ENCODE data around the gene ANKRD35. TPM values are rescaled to one million over a fixed set of nuclear protein-coding genes. Genes with fewer than 3 reads are reported as not detected.
A peak's percentile ranks its signal among the peaks of the same experiment; 100 is the strongest.

Gene ANKRD35
- total and polyA plus RNA-seq, 9 of the 15 experiments (the other 6 are each of a cell fraction or from before 2014, with no cell fraction given): 0.07 to 0.14 (median 0.07) TPM; not detected in 5

- TF ChIP-seq CREB5 (CRISPR knock-in tag; IDR thresholded peaks at IDR 0.05): 0 out of 2 replicates have a peak, but pooled peaks have one; percentile 17
- TF ChIP-seq ETS1 (conservative IDR thresholded peaks at IDR 0.05; ENCODE audit: control insufficient read depth, low read depth, low read length): no peak; the same call in 1 of the 2 replicates
- no peak for TF ChIP-seq ZNF277 (CRISPR knock-in tag; IDR thresholded peaks at IDR 0.05; ENCODE audit: borderline replicate concordance)
- no peak for TF ChIP-seq ID3 (CRISPR knock-in tag; IDR thresholded peaks at IDR 0.05)
- 0 out of 2 replicates have a peak, but pooled peaks have one; percentile 74 for TF ChIP-seq ID3 (tag; IDR thresholded peaks at IDR 0.05)
- TF ChIP-seq TAF9B (IDR thresholded peaks at IDR 0.05; ENCODE audit: partially characterized antibody): peak; percentile 52
- no peak for TF ChIP-seq WHSC1 (IDR thresholded peaks at IDR 0.05; ENCODE audit: low read length)
- TF ChIP-seq CBX3 (IDR thresholded peaks at IDR 0.05; ENCODE audit: borderline replicate concordance in 1 of 2, low read length in 2 of 2): no peak
- no peak for TF ChIP-seq BRF1 (IDR thresholded peaks at IDR 0.05; ENCODE audit: borderline replicate concordance, extremely low read depth, insufficient read length)
- TF ChIP-seq YY1 (IDR thresholded peaks at IDR 0.05; ENCODE audit: borderline replicate concordance in 1 of 3, control insufficient read depth in 1 of 3, extremely low read depth in 1 of 3, insufficient read depth in 3 of 3, insufficient read length in 1 of 3, insufficient replicate concordance in 2 of 3, low read depth in 1 of 3, low read length in 2 of 3): peak; percentile 42 to 85 (median 81)
- no peak for TF ChIP-seq ZNF318 (IDR thresholded peaks at IDR 0.05; ENCODE audit: borderline replicate concordance in 1 of 2, low read depth in 1 of 2)
- peak; percentile 56; the same call in 1 of the 2 replicates for TF ChIP-seq PHF21A (IDR thresholded peaks at IDR 0.05; ENCODE audit: borderline replicate concordance, low read depth)
Measured at GRCh38 chr1:145845514-145846161, 40.0 kb downstream of the ANKRD35 start, which contains the start of gene NUDT17 (continued).
